K562 (cell line): ENCODE measurements around the gene CHMP3. TPM values are rescaled to one million over a fixed set of nuclear protein-coding genes. Genes with fewer than 3 reads are reported as not detected.

Source experiments
- ARID1B ChIP-seq: fragments of 450-650 bp; IDR thresholded peaks from 2 replicates; pipeline ENCODE4 v1.6.1; 2016; ENCODE audit warnings: antibody characterized with exemption, mild to moderate bottlenecking, inconsistent platforms
- ATF7 ChIP-seq: fragments of 450-650 bp; IDR thresholded peaks from 2 replicates; pipeline ENCODE4 v1.7.1; 2014; ENCODE audit warnings: mild to moderate bottlenecking, moderate library complexity
- BMI1 ChIP-seq: fragments of 150-350 bp; IDR thresholded peaks from 2 replicates; pipeline ENCODE4 v1.6.1; 2014; ENCODE audit warnings: low read length
- DPF2 ChIP-seq: fragments of 450-650 bp; IDR thresholded peaks from 2 replicates; pipeline ENCODE4 v1.6.1; 2016
- ELF1 ChIP-seq: fragments of 200-800 bp; sonication (Bioruptor generic); IDR thresholded peaks from 2 replicates; pipeline ENCODE4 v1.6.1; 2016; ENCODE audit warnings: missing genetic modification characterization, missing compliant biosample characterization
- EP300 ChIP-seq: IDR thresholded peaks from 2 replicates; pipeline ENCODE4 v1.6.1; 2012; ENCODE audit warnings: low read length, improper control_type of control experiment
- ETV1 ChIP-seq: fragments of 450-650 bp; conservative IDR thresholded peaks from 2 replicates; pipeline ENCODE4 v1.6.1; 2016; ENCODE audit warnings: missing genetic modification characterization, control low read depth, low read depth, missing compliant biosample characterization
- FOXM1 ChIP-seq, 2 experiments: fragments of 450-650 bp in 1 of 2; sonication (generic) in 1 of 2; formaldehyde crosslinking in 1 of 2; IDR thresholded peaks; 2 replicates each; pipeline versions ENCODE4 v1.6.1 to v1.9.0; 2017 to 2022; ENCODE audit warnings: low read depth in 2 of 2, mild to moderate bottlenecking in 2 of 2, missing genetic modification reagents in 1 of 2, moderate library complexity in 1 of 2
- HMGN3 ChIP-seq: IDR thresholded peaks from 2 replicates; pipeline ENCODE4 v1.6.1; 2011; ENCODE audit warnings: borderline replicate concordance, low read depth, mild to moderate bottlenecking, mixed read lengths, low read length; ENCODE audit not compliant: insufficient read length; ENCODE audit errors: extremely low read depth
- IFI16 ChIP-seq: fragments of 250-450 bp; sonication (Bioruptor Pico); IDR thresholded peaks from 2 replicates; pipeline ENCODE4 v2.1.2; 2022; ENCODE audit warnings: mild to moderate bottlenecking, inconsistent platforms
- LEF1 ChIP-seq: fragments of 450-650 bp; IDR thresholded peaks from 2 replicates; pipeline ENCODE4 v1.6.1; 2016; ENCODE audit warnings: mild to moderate bottlenecking
- MAFG ChIP-seq: fragments of 450-650 bp; conservative IDR thresholded peaks from 2 replicates; pipeline ENCODE4 v1.6.1; 2016; ENCODE audit warnings: missing genetic modification characterization, missing compliant biosample characterization
- MAFK ChIP-seq: IDR thresholded peaks from 2 replicates; pipeline ENCODE4 v1.6.1; 2011; ENCODE audit warnings: low read length, improper control_type of control experiment
- NFE2 ChIP-seq: IDR thresholded peaks from 2 replicates; pipeline ENCODE4 v1.6.1; 2014; ENCODE audit warnings: antibody characterized with exemption, low read depth
- SLC30A9 ChIP-seq: fragments of 250-450 bp; sonication (Bioruptor Pico); IDR thresholded peaks from 2 replicates; pipeline ENCODE4 v1.8.0; 2022; ENCODE audit warnings: mild to moderate bottlenecking, moderate library complexity
- SMAD4 ChIP-seq: fragments of 250-450 bp; sonication (Bioruptor Pico); conservative IDR thresholded peaks from 2 replicates; pipeline ENCODE4 v1.8.0; 2021; ENCODE audit warnings: inconsistent platforms, mild to moderate bottlenecking, moderate library complexity
- SOX6 ChIP-seq: fragments of 450-650 bp; IDR thresholded peaks from 2 replicates; pipeline ENCODE4 v1.6.1; 2014; ENCODE audit warnings: mild to moderate bottlenecking
- TEAD1 ChIP-seq, 2 experiments: fragments of 450-650 bp in 1 of 2; sonication (generic) in 1 of 2; formaldehyde crosslinking; IDR thresholded peaks; 2 replicates each; pipeline versions ENCODE4 v1.4.0 to v1.8.0; 2020 to 2022; ENCODE audit warnings: mild to moderate bottlenecking in 2 of 2, missing genetic modification reagents in 1 of 2
- TSC22D4 ChIP-seq: fragments of 450-650 bp; IDR thresholded peaks from 2 replicates; pipeline ENCODE4 v1.6.1; 2016; ENCODE audit warnings: missing genetic modification characterization, missing biosample characterization, control low read depth
- XRCC3 ChIP-seq: fragments of 450-650 bp; IDR thresholded peaks from 2 replicates; pipeline ENCODE4 v1.6.1; 2017; ENCODE audit warnings: mild to moderate bottlenecking, moderate library complexity
- ZNF175 ChIP-seq: fragments of 200-800 bp; sonication (Bioruptor generic); IDR thresholded peaks from 2 replicates; pipeline ENCODE4 v1.6.1; 2016; ENCODE audit warnings: low read depth, mild to moderate bottlenecking, missing genetic modification characterization, missing compliant biosample characterization
- ZNF239 ChIP-seq: fragments of 250-450 bp; sonication (Bioruptor Pico); IDR thresholded peaks from 2 replicates; pipeline ENCODE4 v1.4.0; 2020; ENCODE audit warnings: mild to moderate bottlenecking
- polyA plus RNA-seq, 8 experiments: library from polyadenylated mRNA; depleted of rRNA in 4 of 8; stranded (reverse) in 5 of 8; unstranded in 3 of 8; fragments of >200 nt; fragmentation: Nextera tagmentation in 2 of 8; fragmentation: Illumina TruSeq in 1 of 8; extraction: Ambion mirVana in 2 of 8; extraction: Trizol in 1 of 8; gene quantifications; 2 replicates each; pipeline versions ENCODE4 v1.2.1 to v1.2.3, GENCODE V29; 2011 to 2014; ENCODE audit warnings: inconsistent platforms in 1 of 8, missing spikeins in 1 of 8
- total RNA-seq, 7 experiments: library from RNA; depleted of rRNA in 6 of 7; stranded (reverse); fragments of >200 nt in 6 of 7; fragmentation: Illumina TruSeq in 2 of 7; extraction: Trizol in 2 of 7; gene quantifications; 2 replicates each; pipeline versions ENCODE4 v1.2.1 to v1.2.3, GENCODE V29; 2011 to 2021; ENCODE audit warnings: low replicate concordance in 1 of 7
- TF ChIP-seq, protein P1 (sequence below): sonication (generic); formaldehyde crosslinking; IDR thresholded peaks from 2 replicates; pipeline ENCODE4 v1.8.1; 2023; ENCODE audit warnings: mild to moderate bottlenecking, missing genetic modification reagents
- TF ChIP-seq, protein P2 (sequence below): fragments of 250-450 bp; sonication (Bioruptor Pico); IDR thresholded peaks from 2 replicates; pipeline ENCODE4 v1.8.0; 2022; ENCODE audit warnings: inconsistent platforms
- TF ChIP-seq, protein P3 (sequence below), 2 experiments: fragments of 200-800 bp in 1 of 2; sonication (Bioruptor generic) in 1 of 2; sonication (generic) in 1 of 2; formaldehyde crosslinking in 1 of 2; IDR thresholded peaks in 1 of 2; conservative IDR thresholded peaks in 1 of 2; 2 replicates each; pipeline versions ENCODE4 v1.5.0 to v1.6.1; 2016 to 2020; ENCODE audit warnings: missing compliant biosample characterization in 1 of 2, missing genetic modification characterization in 1 of 2, missing genetic modification reagents in 1 of 2

Gene CHMP3
- total and polyA plus RNA-seq, 9 of the 15 experiments (the other 6 are each of a cell fraction or from before 2014, with no cell fraction given) = 20.6 to 52.5 (median 31.7) TPM

DNA sequence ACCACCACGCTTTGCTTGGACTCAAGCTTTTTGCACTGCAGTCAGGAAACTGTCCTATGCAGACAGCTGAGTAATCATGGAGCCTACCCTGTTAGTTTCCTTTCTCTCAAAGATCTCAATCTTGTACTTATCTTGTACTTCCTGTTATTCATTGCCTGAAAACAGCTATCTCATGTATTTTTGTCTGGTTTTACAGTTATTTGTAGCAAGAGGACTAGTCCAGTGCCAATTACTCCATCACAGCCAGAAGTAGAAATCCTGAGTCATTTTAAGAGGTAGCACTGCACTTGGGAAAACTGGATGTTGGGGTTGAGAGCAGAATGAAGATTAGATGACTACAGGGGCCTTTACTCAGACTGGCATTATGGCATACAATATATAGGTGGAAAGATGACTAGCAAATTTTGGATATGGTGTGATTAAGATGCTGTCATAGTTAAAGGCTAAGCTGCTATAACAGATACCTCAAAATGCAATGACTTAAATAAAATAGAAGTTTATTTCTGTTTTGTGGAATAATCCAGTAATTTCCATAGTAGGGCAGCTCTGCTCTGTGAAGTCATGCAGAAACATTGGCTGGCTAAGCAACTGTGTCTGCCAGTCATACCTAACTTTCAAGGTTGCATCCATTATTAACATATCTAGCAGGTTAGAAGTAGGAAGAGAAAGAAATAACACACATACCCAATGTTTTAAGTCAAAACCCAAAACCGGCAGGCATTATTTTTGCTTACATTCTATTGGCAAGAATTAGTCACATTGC is 21.1 kb upstream of the CHMP3 start (continued):
- TF ChIP-seq, protein P1, sequence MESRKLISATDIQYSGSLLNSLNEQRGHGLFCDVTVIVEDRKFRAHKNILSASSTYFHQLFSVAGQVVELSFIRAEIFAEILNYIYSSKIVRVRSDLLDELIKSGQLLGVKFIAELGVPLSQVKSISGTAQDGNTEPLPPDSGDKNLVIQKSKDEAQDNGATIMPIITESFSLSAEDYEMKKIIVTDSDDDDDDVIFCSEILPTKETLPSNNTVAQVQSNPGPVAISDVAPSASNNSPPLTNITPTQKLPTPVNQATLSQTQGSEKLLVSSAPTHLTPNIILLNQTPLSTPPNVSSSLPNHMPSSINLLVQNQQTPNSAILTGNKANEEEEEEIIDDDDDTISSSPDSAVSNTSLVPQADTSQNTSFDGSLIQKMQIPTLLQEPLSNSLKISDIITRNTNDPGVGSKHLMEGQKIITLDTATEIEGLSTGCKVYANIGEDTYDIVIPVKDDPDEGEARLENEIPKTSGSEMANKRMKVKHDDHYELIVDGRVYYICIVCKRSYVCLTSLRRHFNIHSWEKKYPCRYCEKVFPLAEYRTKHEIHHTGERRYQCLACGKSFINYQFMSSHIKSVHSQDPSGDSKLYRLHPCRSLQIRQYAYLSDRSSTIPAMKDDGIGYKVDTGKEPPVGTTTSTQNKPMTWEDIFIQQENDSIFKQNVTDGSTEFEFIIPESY (CRISPR knock-in tag) = no peak
- no peak for TF ChIP-seq HMGN3
- peak; percentile 27; the same call in 1 of the 2 replicates for TF ChIP-seq FOXM1 (IDR thresholded peaks at IDR 0.05; ENCODE audit: low read depth)
- TF ChIP-seq FOXM1 (CRISPR knock-in tag; IDR thresholded peaks at IDR 0.05; ENCODE audit: low read depth) = no peak
- TF ChIP-seq, protein P2, sequence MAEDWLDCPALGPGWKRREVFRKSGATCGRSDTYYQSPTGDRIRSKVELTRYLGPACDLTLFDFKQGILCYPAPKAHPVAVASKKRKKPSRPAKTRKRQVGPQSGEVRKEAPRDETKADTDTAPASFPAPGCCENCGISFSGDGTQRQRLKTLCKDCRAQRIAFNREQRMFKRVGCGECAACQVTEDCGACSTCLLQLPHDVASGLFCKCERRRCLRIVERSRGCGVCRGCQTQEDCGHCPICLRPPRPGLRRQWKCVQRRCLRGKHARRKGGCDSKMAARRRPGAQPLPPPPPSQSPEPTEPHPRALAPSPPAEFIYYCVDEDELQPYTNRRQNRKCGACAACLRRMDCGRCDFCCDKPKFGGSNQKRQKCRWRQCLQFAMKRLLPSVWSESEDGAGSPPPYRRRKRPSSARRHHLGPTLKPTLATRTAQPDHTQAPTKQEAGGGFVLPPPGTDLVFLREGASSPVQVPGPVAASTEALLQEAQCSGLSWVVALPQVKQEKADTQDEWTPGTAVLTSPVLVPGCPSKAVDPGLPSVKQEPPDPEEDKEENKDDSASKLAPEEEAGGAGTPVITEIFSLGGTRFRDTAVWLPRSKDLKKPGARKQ = no peak
- no peak for TF ChIP-seq XRCC3
- no peak for TF ChIP-seq SLC30A9
- peak; percentile 66 for TF ChIP-seq MAFK
- peak; percentile 74 for TF ChIP-seq SMAD4 (CRISPR knock-in tag)
- TF ChIP-seq NFE2 = peak; percentile 86
- peak; percentile 90 for TF ChIP-seq MAFG
- peak; percentile 90 for TF ChIP-seq ETV1
- TF ChIP-seq SOX6 = peak; percentile 82
- peak; percentile 49; the same call in 1 of the 2 replicates for TF ChIP-seq ZNF175 (CRISPR knock-in tag)
- TF ChIP-seq IFI16 (CRISPR knock-in tag) = no peak
- TF ChIP-seq ARID1B = peak; percentile 79
- TF ChIP-seq LEF1 = peak; percentile 70; the same call in 1 of the 2 replicates
- TF ChIP-seq EP300 = peak; percentile 76
- no peak for TF ChIP-seq ZNF239 (CRISPR knock-in tag)
- TF ChIP-seq, protein P3, sequence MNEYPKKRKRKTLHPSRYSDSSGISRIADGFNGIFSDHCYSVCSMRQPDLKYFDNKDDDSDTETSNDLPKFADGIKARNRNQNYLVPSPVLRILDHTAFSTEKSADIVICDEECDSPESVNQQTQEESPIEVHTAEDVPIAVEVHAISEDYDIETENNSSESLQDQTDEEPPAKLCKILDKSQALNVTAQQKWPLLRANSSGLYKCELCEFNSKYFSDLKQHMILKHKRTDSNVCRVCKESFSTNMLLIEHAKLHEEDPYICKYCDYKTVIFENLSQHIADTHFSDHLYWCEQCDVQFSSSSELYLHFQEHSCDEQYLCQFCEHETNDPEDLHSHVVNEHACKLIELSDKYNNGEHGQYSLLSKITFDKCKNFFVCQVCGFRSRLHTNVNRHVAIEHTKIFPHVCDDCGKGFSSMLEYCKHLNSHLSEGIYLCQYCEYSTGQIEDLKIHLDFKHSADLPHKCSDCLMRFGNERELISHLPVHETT (CRISPR knock-in tag; conservative IDR thresholded peaks at IDR 0.05 in 1 of 2, IDR thresholded peaks at IDR 0.05 in 1 of 2) = peak in 1 of 2 experiments; percentile 71; a peak in 2 of 4 replicates
- TF ChIP-seq TEAD1 (CRISPR knock-in tag; IDR thresholded peaks at IDR 0.05) = peak in 1 of 2 experiments; percentile 13; a peak in 1 of 4 replicates
- TF ChIP-seq DPF2 = peak; percentile 80
- no peak for TF ChIP-seq TSC22D4
- TF ChIP-seq ELF1 (tag) = peak; percentile 73
- TF ChIP-seq BMI1 = no peak
- peak; percentile 34; the same call in 1 of the 2 replicates for TF ChIP-seq ATF7
